ENCODE results near the gene S1PR3.

GRCh38 chr9:88966894-88967676 lies 24.2 kb upstream of the S1PR3 start:
- TF ChIP-seq TAF1 (conservative IDR thresholded peaks at IDR 0.05) (no peak), CTCF (IDR thresholded peaks at IDR 0.05; ENCODE audit: low read depth, low read length, missing input control) (no peak)
